Measurements from ENCODE around the gene DNMT3B.

DNA sequence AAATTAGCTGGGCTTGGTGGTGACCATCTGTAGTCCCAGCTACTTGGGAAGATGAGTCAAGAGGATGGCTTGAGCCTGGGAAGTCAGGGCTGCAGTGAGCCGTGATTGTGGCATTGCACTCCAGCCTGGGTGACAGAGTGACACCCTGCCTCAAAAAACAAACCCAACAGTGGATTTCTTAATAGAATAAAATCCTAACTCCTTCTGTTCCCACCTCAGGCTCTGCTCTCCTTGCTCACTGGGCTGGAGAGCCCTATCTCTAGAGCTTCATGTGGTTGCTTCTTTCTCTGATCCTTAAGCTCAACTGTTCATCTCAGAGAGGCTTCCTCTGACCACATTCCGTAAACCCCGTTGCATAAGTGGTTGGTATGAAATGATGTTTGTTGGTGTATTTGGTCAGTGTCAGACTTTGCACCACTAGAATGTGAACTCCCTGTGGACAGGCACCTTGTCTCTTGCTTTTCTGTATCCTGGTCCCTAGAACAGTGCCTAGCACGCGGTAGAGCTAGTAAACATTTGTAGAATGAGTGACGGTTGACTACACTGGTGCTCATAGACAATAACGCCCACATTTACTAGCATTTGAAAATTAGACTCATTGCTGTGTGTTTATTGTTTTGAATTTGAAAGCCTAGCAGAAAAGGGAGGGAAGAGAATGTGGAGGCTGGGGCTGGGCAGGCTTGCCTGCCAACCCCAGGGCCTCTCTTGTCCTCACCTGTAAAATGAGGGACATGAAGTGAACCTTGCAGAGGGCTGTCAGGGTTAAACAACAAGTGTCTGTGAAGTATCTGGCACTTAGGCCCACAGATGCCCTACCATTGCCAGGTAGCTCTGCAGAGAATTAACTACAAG is 61.8 kb downstream of the DNMT3B start:
- TF ChIP-seq, protein P1, sequence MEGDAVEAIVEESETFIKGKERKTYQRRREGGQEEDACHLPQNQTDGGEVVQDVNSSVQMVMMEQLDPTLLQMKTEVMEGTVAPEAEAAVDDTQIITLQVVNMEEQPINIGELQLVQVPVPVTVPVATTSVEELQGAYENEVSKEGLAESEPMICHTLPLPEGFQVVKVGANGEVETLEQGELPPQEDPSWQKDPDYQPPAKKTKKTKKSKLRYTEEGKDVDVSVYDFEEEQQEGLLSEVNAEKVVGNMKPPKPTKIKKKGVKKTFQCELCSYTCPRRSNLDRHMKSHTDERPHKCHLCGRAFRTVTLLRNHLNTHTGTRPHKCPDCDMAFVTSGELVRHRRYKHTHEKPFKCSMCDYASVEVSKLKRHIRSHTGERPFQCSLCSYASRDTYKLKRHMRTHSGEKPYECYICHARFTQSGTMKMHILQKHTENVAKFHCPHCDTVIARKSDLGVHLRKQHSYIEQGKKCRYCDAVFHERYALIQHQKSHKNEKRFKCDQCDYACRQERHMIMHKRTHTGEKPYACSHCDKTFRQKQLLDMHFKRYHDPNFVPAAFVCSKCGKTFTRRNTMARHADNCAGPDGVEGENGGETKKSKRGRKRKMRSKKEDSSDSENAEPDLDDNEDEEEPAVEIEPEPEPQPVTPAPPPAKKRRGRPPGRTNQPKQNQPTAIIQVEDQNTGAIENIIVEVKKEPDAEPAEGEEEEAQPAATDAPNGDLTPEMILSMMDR (IDR thresholded peaks at IDR 0.05), result no peak
- no peak for TF ChIP-seq POLR2AphosphoS5 (IDR thresholded peaks at IDR 0.05; ENCODE audit: low read depth, low read length)
- TF ChIP-seq, protein P2, sequence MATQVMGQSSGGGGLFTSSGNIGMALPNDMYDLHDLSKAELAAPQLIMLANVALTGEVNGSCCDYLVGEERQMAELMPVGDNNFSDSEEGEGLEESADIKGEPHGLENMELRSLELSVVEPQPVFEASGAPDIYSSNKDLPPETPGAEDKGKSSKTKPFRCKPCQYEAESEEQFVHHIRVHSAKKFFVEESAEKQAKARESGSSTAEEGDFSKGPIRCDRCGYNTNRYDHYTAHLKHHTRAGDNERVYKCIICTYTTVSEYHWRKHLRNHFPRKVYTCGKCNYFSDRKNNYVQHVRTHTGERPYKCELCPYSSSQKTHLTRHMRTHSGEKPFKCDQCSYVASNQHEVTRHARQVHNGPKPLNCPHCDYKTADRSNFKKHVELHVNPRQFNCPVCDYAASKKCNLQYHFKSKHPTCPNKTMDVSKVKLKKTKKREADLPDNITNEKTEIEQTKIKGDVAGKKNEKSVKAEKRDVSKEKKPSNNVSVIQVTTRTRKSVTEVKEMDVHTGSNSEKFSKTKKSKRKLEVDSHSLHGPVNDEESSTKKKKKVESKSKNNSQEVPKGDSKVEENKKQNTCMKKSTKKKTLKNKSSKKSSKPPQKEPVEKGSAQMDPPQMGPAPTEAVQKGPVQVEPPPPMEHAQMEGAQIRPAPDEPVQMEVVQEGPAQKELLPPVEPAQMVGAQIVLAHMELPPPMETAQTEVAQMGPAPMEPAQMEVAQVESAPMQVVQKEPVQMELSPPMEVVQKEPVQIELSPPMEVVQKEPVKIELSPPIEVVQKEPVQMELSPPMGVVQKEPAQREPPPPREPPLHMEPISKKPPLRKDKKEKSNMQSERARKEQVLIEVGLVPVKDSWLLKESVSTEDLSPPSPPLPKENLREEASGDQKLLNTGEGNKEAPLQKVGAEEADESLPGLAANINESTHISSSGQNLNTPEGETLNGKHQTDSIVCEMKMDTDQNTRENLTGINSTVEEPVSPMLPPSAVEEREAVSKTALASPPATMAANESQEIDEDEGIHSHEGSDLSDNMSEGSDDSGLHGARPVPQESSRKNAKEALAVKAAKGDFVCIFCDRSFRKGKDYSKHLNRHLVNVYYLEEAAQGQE (IDR thresholded peaks at IDR 0.05; ENCODE audit: insufficient read depth in 1 of 2, low read depth in 2 of 2, low read length in 1 of 2), result no peak
- TF ChIP-seq SIN3A (IDR thresholded peaks at IDR 0.05; ENCODE audit: borderline replicate concordance, insufficient read depth, low read depth, low read length), result no peak
